SHP77 (cell line): Measurements from ENCODE around the gene BUD13.

ENCODE experiments used
- DNase-seq, 2 experiments: peaks; one replicate each; lab custom pipeline; 2025; lab: John Stamatoyannopoulos, UW

Gene BUD13

GRCh38 chr11:116792869-116793771 lies 20.3 kb upstream of the BUD13 start:
- no peak for DNase-seq

GRCh38 chr11:116792144-116792868 lies 19.5 kb upstream of the BUD13 start:
- no peak for DNase-seq

GRCh38 chr11:116791813-116792143 lies 19.0 kb upstream of the BUD13 start, which contains the start of gene APOA5:
Gene APOA5, minus strand, starts transcription at chr11:116791879. Its CDS starts 19 bp downstream, at chr11:116791860.
- no peak for DNase-seq

GRCh38 chr11:116791002-116791812 lies 18.4 kb upstream of the BUD13 start:
- peak; percentile 34 to 64 for DNase-seq

GRCh38 chr11:116790167-116791001 lies 17.6 kb upstream of the BUD13 start:
- no peak for DNase-seq

GRCh38 chr11:116788975-116789374 lies 16.2 kb upstream of the BUD13 start:
- no peak for DNase-seq

GRCh38 chr11:116788534-116788933 lies 15.7 kb upstream of the BUD13 start:
- no peak for DNase-seq

GRCh38 chr11:116787786-116788486 lies 15.1 kb upstream of the BUD13 start, which contains the start of gene ZPR1:
Gene ZPR1, minus strand, starts transcription at chr11:116788023. Its CDS starts 33 bp downstream, at chr11:116787990.
- peak; percentile 55 to 59 for DNase-seq

GRCh38 chr11:116787436-116787785 lies 14.6 kb upstream of the BUD13 start:
- DNase-seq = no peak

GRCh38 chr11:116786966-116787365 lies 14.2 kb upstream of the BUD13 start:
- no peak for DNase-seq

- no peak for DNase-seq
Measured at GRCh38 chr11:116786326-116786725, 13.5 kb upstream of the BUD13 start.

GRCh38 chr11:116782728-116783127 lies 9.9 kb upstream of the BUD13 start:
- no peak for DNase-seq

GRCh38 chr11:116778556-116778955 lies 5.8 kb upstream of the BUD13 start:
- DNase-seq = no peak

GRCh38 chr11:116777056-116777455 lies 4.3 kb upstream of the BUD13 start:
- DNase-seq = no peak

GRCh38 chr11:116776522-116776984 lies 3.8 kb upstream of the BUD13 start:
- DNase-seq = no peak

GRCh38 chr11:116775975-116776374 lies 3.2 kb upstream of the BUD13 start:
- DNase-seq = no peak

- DNase-seq = no peak
Measured at GRCh38 chr11:116774661-116775060, 1.9 kb upstream of the BUD13 start.

GRCh38 chr11:116773203-116774097 lies 663 bp upstream of the BUD13 start:
- DNase-seq = no peak

GRCh38 chr11:116771935-116772334 lies 852 bp downstream of the BUD13 start:
- no peak for DNase-seq

- DNase-seq = no peak
Measured at GRCh38 chr11:116762132-116762531, 10.7 kb downstream of the BUD13 start.
